ENCODE results near the gene ERI3. TPM values are rescaled to one million over a fixed set of nuclear protein-coding genes. Genes with fewer than 3 reads are reported as not detected.

The ERI3 gene
- total RNA-seq, 1 donor from 2014 or later, result 37.9 TPM

DNA sequence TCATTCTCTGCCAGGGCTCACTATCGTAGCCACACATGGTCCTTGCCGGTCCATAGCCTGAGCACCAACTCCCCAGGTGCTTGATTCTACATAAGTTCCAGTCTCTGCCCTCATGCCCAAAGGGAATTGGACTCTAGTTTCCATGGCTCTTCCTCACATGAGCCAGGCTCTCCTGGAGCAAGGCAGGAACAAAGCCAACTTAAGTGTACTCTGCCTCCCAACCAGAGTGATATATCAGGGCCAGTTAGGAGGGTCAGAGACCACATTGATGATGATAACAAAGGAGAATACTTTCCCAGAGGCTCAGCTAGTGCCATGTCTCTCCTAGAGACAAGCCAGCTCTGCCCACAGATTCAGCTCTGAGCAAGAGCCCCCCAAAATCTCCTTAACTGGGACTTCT, 70.9 kb downstream of the ERI3 start:
- no peaks in the 10 kb centered on the region for H3K27me3 Mint-ChIP-seq
- TF ChIP-seq, protein P1, sequence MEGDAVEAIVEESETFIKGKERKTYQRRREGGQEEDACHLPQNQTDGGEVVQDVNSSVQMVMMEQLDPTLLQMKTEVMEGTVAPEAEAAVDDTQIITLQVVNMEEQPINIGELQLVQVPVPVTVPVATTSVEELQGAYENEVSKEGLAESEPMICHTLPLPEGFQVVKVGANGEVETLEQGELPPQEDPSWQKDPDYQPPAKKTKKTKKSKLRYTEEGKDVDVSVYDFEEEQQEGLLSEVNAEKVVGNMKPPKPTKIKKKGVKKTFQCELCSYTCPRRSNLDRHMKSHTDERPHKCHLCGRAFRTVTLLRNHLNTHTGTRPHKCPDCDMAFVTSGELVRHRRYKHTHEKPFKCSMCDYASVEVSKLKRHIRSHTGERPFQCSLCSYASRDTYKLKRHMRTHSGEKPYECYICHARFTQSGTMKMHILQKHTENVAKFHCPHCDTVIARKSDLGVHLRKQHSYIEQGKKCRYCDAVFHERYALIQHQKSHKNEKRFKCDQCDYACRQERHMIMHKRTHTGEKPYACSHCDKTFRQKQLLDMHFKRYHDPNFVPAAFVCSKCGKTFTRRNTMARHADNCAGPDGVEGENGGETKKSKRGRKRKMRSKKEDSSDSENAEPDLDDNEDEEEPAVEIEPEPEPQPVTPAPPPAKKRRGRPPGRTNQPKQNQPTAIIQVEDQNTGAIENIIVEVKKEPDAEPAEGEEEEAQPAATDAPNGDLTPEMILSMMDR (IDR thresholded peaks at IDR 0.05), result no peak
- no peak for ATAC-seq (ENCODE audit: low read depth)
- no peak overlapping the region for H3K27ac Mint-ChIP-seq
- H3K4me3 Mint-ChIP-seq, result no peak overlapping the region
- ChIA-PET POLR2A (no interaction called here), CTCF (no interaction called here)
- intact Hi-C loops (cut with micrococcal nuclease), result no loop called here
- no peak for DNase-seq
- no peaks in the 10 kb centered on the region for H3K4me1 Mint-ChIP-seq
- no peaks in the 10 kb centered on the region for H3K9me3 Mint-ChIP-seq
- peaks cover 56% of the 10 kb centered on the region for H3K36me3 Mint-ChIP-seq (ENCODE audit: low read depth)

DNA sequence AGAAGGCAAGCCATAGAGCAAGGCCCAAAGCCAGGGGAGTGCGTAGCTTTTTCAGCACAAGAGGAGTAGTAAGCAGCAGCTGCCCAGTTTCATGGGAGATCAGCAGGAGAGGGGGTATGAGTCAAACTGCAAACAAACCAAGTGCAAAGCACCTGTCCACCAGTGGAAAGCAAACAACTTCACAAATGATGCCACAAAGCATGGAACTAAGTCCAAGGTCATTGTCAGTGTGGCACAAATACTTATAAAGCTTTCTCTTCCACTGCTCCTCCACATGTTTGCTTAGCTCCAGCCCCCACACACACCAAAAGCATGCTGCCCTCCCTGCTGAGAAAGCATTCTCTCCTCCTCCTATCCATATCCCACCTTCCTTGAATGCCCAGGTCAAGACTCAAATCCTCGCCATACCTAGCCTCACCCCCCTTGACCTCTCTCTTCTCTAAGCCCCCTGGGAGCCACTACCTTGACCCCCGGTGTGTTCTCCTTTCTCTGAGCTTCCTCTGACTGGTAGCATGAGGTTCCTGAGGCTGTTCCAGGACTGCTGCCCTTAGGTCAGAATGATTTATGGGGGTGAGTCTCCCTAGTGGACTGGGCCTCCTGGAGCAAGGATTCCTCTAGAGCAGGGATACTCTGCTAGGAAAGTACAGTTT, 71.4 kb downstream of the ERI3 start:
- CTCF ChIA-PET, result no interaction called here
- intact Hi-C loops (cut with micrococcal nuclease), result no loop called here
- peaks cover 55% of the 10 kb centered on the region for H3K36me3 Mint-ChIP-seq (ENCODE audit: low read depth)
- H3K4me1 Mint-ChIP-seq, result peaks cover 1% of the 10 kb centered on the region
- no peak for ATAC-seq (ENCODE audit: low read depth)
- H3K9me3 Mint-ChIP-seq, result no peaks in the 10 kb centered on the region
- DNase-seq, result no peak
- POLR2A ChIA-PET, result no interaction called here
- H3K4me3 Mint-ChIP-seq, result no peak overlapping the region
- H3K27me3 Mint-ChIP-seq, result no peaks in the 10 kb centered on the region
- H3K27ac Mint-ChIP-seq, result no peak overlapping the region
- TF ChIP-seq, protein P1 (IDR thresholded peaks at IDR 0.05), result no peak

DNA sequence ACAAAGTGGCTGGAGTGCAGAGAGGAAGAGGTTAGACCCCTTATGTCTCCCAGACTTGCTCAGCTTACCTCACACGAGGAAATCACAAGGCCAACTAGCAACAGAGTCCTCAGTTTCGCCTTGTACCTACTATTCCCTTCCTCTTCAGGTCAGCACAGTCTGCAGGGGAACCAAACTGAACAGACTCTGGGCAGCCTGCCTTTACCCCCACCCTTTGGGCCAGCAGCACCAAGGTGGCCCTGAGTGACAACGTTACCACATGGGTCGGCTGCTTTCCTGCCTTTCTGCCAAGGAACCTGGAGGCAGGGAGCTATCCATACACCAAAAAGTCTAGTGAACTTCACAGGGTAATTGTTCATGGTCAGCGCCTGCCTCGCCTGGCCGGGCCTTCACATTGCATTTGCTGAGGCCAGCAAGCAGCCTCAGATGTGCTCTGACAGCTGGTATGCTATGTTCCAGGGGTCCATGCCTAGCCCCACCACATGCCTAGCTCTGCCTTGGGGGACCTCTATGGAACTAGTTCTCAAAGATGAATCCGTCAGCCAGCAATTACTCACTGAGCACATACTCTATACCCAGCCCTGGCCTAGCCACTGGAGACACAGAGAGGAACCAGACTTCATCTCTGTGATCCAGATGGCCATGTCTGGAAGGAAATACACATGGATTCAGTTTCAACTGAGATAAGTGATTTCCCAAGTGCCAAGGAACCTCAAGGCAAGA, 72.2 kb downstream of the ERI3 start:
- ATAC-seq (ENCODE audit: low read depth) (no peak), DNase-seq (no peak)
- Mint-ChIP-seq H3K4me3 (no peak overlapping the region), H3K27ac (no peak overlapping the region), H3K36me3 (ENCODE audit: low read depth) (peaks cover 51% of the 10 kb centered on the region), H3K27me3 (no peaks in the 10 kb centered on the region), H3K4me1 (peaks cover 1% of the 10 kb centered on the region), H3K9me3 (no peaks in the 10 kb centered on the region)
- CTCF ChIA-PET, result no interaction called here
- POLR2A ChIA-PET, result no interaction called here
- intact Hi-C loops (cut with micrococcal nuclease), result no loop called here
- TF ChIP-seq, protein P1 (IDR thresholded peaks at IDR 0.05), result no peak

DNA sequence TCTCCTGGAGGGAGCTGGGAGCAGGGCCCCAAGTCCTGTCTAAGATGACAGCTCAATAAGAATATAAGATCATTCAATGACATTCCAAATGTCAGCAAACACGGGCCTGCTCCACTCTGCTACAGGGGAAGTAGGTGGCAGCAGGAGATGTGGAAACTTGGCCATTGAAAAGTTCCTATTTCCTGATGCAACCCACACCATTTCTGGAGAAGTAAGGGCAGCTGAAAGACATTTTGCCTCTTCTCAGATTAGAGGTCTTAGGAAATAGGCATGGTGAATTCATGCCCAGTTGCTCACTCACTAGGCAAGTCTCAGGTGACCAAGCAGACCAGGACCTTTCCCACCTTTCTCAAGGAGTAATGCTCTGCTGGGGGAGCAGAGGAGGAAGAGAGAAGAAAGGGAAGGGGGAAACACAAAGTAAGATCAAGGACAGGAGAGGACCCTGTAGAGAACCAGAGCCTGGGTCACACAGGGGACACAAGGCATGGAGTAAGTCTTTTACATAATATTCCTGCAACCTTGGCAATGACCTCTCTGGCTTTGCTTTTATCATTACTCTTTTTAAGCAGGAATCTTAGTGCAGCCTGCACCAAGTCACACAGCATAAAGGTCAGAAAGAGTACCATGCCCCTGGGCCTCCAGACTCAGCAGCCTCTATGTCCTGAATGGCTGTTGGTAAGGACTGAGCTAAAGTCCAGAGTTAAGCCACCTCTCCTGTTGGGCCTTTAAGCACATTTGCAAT, 72.9 kb downstream of the ERI3 start:
- intact Hi-C loops (cut with micrococcal nuclease), result no loop called here
- TF ChIP-seq, protein P1 (IDR thresholded peaks at IDR 0.05), result no peak
- POLR2A ChIA-PET, result no interaction called here
- CTCF ChIA-PET, result no interaction called here
- no peaks in the 10 kb centered on the region for H3K9me3 Mint-ChIP-seq
- H3K4me3 Mint-ChIP-seq, result no peak overlapping the region
- H3K27me3 Mint-ChIP-seq, result no peaks in the 10 kb centered on the region
- H3K27ac Mint-ChIP-seq, result no peak overlapping the region
- peaks cover 45% of the 10 kb centered on the region for H3K36me3 Mint-ChIP-seq (ENCODE audit: low read depth)
- no peak for ATAC-seq (ENCODE audit: low read depth)
- peaks cover 1% of the 10 kb centered on the region for H3K4me1 Mint-ChIP-seq
- DNase-seq, result no peak

DNA sequence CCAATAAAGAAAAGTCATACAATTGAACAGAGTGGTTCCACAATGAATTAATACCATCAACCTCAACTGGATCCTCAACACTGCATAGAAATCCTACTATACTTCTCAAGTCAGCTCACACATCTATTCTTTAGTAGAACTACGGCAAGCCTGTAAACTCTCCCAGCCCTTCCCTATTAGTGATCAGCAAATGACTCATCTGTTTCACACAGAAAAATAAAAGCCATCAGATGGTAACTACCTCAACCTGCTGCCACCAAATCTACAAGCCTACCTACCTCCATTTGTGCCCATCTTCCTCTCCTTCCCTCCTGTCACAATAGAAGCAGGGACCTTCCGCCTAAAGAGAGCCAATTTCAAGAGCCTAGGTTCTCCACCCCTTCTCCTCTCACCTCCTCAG, 78.2 kb downstream of the ERI3 start:
- ATAC-seq (ENCODE audit: low read depth), result no peak

More for the DNA sequence above, 78.2 kb downstream of the ERI3 start:
- H3K27ac Mint-ChIP-seq, result no peak overlapping the region
- TF ChIP-seq, protein P1 (IDR thresholded peaks at IDR 0.05), result no peak
- H3K4me3 Mint-ChIP-seq, result no peak overlapping the region
- H3K27me3 Mint-ChIP-seq, result no peaks in the 10 kb centered on the region
- H3K36me3 Mint-ChIP-seq (ENCODE audit: low read depth), result peaks cover 9% of the 10 kb centered on the region
- DNase-seq, result no peak
- ChIA-PET CTCF (no interaction called here), POLR2A (no interaction called here)
- peaks cover 6% of the 10 kb centered on the region for H3K4me1 Mint-ChIP-seq
- no peaks in the 10 kb centered on the region for H3K9me3 Mint-ChIP-seq
- intact Hi-C loops (cut with micrococcal nuclease), result no loop called here
